ENCODE results near the gene TUBG2.
"Not testable (repeated sequence)": the region's sequence is repeated elsewhere in the genome, so short reads cannot be mapped to it uniquely, and the experiment has no call there.

TUBG2 gene

GRCh38 chr17:42627032-42627764, 31.9 kb upstream of the TUBG2 start:
- not testable (repeated sequence) for H3K36me3 ChIP-seq (ENCODE audit: control insufficient read depth, insufficient read depth, low read length); H3K9me3 ChIP-seq (ENCODE audit: control insufficient read depth, low read length); H3K4me3 ChIP-seq (ENCODE audit: extremely low read depth, insufficient read depth, low read length, poor library complexity, severe bottlenecking); H3K27ac ChIP-seq (ENCODE audit: low read depth, low read length, severe bottlenecking); H3K4me1 ChIP-seq (ENCODE audit: control insufficient read depth, insufficient read depth, low read length, poor library complexity, severe bottlenecking)
- 86 to 92% methylated on average over 3 to 4 of the region's 6 CpGs for WGBS, 2 experiments (ENCODE audit: insufficient coverage in 2 of 2)

- H3K4me1 ChIP-seq (ENCODE audit: control insufficient read depth, insufficient read depth, low read length, poor library complexity, severe bottlenecking) = no peaks in the 10 kb centered on the region
- H3K9me3 ChIP-seq (ENCODE audit: control insufficient read depth, low read length) = no peaks in the 10 kb centered on the region
- WGBS, 2 experiments (ENCODE audit: insufficient coverage in 2 of 2) = 95 to 100% methylated on average over 2 of the region's 3 CpGs
- H3K27ac ChIP-seq (ENCODE audit: low read depth, low read length, severe bottlenecking) = no peak overlapping the region
- no peaks in the 10 kb centered on the region for H3K36me3 ChIP-seq (ENCODE audit: control insufficient read depth, insufficient read depth, low read length)
- no peak overlapping the region for H3K4me3 ChIP-seq (ENCODE audit: extremely low read depth, insufficient read depth, low read length, poor library complexity, severe bottlenecking)
These were observed 29.6 kb upstream of the TUBG2 start for GRCh38 chr17:42629411-42630009.

- WGBS, 2 experiments (ENCODE audit: insufficient coverage in 2 of 2) = 84 to 90% methylated on average over 8 to 9 of the region's 9 CpGs
- H3K4me3 ChIP-seq (ENCODE audit: extremely low read depth, insufficient read depth, low read length, poor library complexity, severe bottlenecking) = no peak overlapping the region
- no peaks in the 10 kb centered on the region for H3K36me3 ChIP-seq (ENCODE audit: control insufficient read depth, insufficient read depth, low read length)
- H3K9me3 ChIP-seq (ENCODE audit: control insufficient read depth, low read length) = no peaks in the 10 kb centered on the region
- no peaks in the 10 kb centered on the region for H3K4me1 ChIP-seq (ENCODE audit: control insufficient read depth, insufficient read depth, low read length, poor library complexity, severe bottlenecking)
- H3K27ac ChIP-seq (ENCODE audit: low read depth, low read length, severe bottlenecking) = no peak overlapping the region
These were observed 26.1 kb upstream of the TUBG2 start for GRCh38 chr17:42632949-42633444.

- H3K27ac ChIP-seq (ENCODE audit: low read depth, low read length, severe bottlenecking) = no peak overlapping the region
- no peaks in the 10 kb centered on the region for H3K4me1 ChIP-seq (ENCODE audit: control insufficient read depth, insufficient read depth, low read length, poor library complexity, severe bottlenecking)
- H3K9me3 ChIP-seq (ENCODE audit: control insufficient read depth, low read length) = no peaks in the 10 kb centered on the region
- 83 to 87% methylated on average over 4 of the region's 7 CpGs for WGBS, 2 experiments (ENCODE audit: insufficient coverage in 2 of 2)
- no peaks in the 10 kb centered on the region for H3K36me3 ChIP-seq (ENCODE audit: control insufficient read depth, insufficient read depth, low read length)
- H3K4me3 ChIP-seq (ENCODE audit: extremely low read depth, insufficient read depth, low read length, poor library complexity, severe bottlenecking) = no peak overlapping the region
These were observed 19.5 kb upstream of the TUBG2 start for GRCh38 chr17:42639525-42640113.

- Histone ChIP-seq H3K4me3 (ENCODE audit: extremely low read depth, insufficient read depth, low read length, poor library complexity, severe bottlenecking) (no peak overlapping the region), H3K36me3 (ENCODE audit: control insufficient read depth, insufficient read depth, low read length) (no peaks in the 10 kb centered on the region), H3K9me3 (ENCODE audit: control insufficient read depth, low read length) (no peaks in the 10 kb centered on the region), H3K4me1 (ENCODE audit: control insufficient read depth, insufficient read depth, low read length, poor library complexity, severe bottlenecking) (no peaks in the 10 kb centered on the region), H3K27ac (ENCODE audit: low read depth, low read length, severe bottlenecking) (no peak overlapping the region)
- 96 to 100% methylated on average over 1 to 3 of the region's 4 CpGs for WGBS, 2 experiments (ENCODE audit: insufficient coverage in 2 of 2)
These were observed 19.0 kb upstream of the TUBG2 start for GRCh38 chr17:42640121-42640520.

- no peaks in the 10 kb centered on the region for H3K4me1 ChIP-seq (ENCODE audit: control insufficient read depth, insufficient read depth, low read length, poor library complexity, severe bottlenecking)
- no peaks in the 10 kb centered on the region for H3K9me3 ChIP-seq (ENCODE audit: control insufficient read depth, low read length)
- H3K4me3 ChIP-seq (ENCODE audit: extremely low read depth, insufficient read depth, low read length, poor library complexity, severe bottlenecking) = no peak overlapping the region
- H3K36me3 ChIP-seq (ENCODE audit: control insufficient read depth, insufficient read depth, low read length) = no peaks in the 10 kb centered on the region
- WGBS, 2 experiments (ENCODE audit: insufficient coverage in 2 of 2) = 40 to 71% methylated on average over 1 to 2 of the region's 2 CpGs
- H3K27ac ChIP-seq (ENCODE audit: low read depth, low read length, severe bottlenecking) = no peak overlapping the region
These were observed 16.7 kb upstream of the TUBG2 start for GRCh38 chr17:42642336-42642735.

- WGBS, 2 experiments (ENCODE audit: insufficient coverage in 2 of 2) = 91 to 96% methylated on average over 5 of the region's 5 CpGs
- no peaks in the 10 kb centered on the region for H3K4me1 ChIP-seq (ENCODE audit: control insufficient read depth, insufficient read depth, low read length, poor library complexity, severe bottlenecking)
- H3K4me3 ChIP-seq (ENCODE audit: extremely low read depth, insufficient read depth, low read length, poor library complexity, severe bottlenecking) = no peak overlapping the region
- H3K36me3 ChIP-seq (ENCODE audit: control insufficient read depth, insufficient read depth, low read length) = no peaks in the 10 kb centered on the region
- no peak overlapping the region for H3K27ac ChIP-seq (ENCODE audit: low read depth, low read length, severe bottlenecking)
- H3K9me3 ChIP-seq (ENCODE audit: control insufficient read depth, low read length) = no peaks in the 10 kb centered on the region
These were observed 11.3 kb upstream of the TUBG2 start for GRCh38 chr17:42647778-42648177.

GRCh38 chr17:42651392-42651791, 7.7 kb upstream of the TUBG2 start:
- WGBS, 2 experiments (ENCODE audit: insufficient coverage in 2 of 2) = no CpG with 5 or more reads among the region's 4 CpGs
- Histone ChIP-seq H3K36me3 (ENCODE audit: control insufficient read depth, insufficient read depth, low read length) (no peaks in the 10 kb centered on the region), H3K4me3 (ENCODE audit: extremely low read depth, insufficient read depth, low read length, poor library complexity, severe bottlenecking) (no peak overlapping the region), H3K9me3 (ENCODE audit: control insufficient read depth, low read length) (no peaks in the 10 kb centered on the region), H3K27ac (ENCODE audit: low read depth, low read length, severe bottlenecking) (no peak overlapping the region), H3K4me1 (ENCODE audit: control insufficient read depth, insufficient read depth, low read length, poor library complexity, severe bottlenecking) (peaks cover 8% of the 10 kb centered on the region)

- no peaks in the 10 kb centered on the region for H3K36me3 ChIP-seq (ENCODE audit: control insufficient read depth, insufficient read depth, low read length)
- peaks cover 8% of the 10 kb centered on the region for H3K4me1 ChIP-seq (ENCODE audit: control insufficient read depth, insufficient read depth, low read length, poor library complexity, severe bottlenecking)
- H3K9me3 ChIP-seq (ENCODE audit: control insufficient read depth, low read length) = peaks cover 4% of the 10 kb centered on the region
- WGBS, 2 experiments (ENCODE audit: insufficient coverage in 2 of 2) = 32 to 49% methylated on average over 31 of the region's 42 CpGs
- H3K4me3 ChIP-seq (ENCODE audit: extremely low read depth, insufficient read depth, low read length, poor library complexity, severe bottlenecking) = peak overlapping the region; percentile 8
- H3K27ac ChIP-seq (ENCODE audit: low read depth, low read length, severe bottlenecking) = peak overlapping the region; percentile 72
These were observed 5.6 kb upstream of the TUBG2 start for GRCh38 chr17:42653179-42654124.

- Histone ChIP-seq H3K4me3 (ENCODE audit: extremely low read depth, insufficient read depth, low read length, poor library complexity, severe bottlenecking) (no peak overlapping the region), H3K4me1 (ENCODE audit: control insufficient read depth, insufficient read depth, low read length, poor library complexity, severe bottlenecking) (peaks cover 8% of the 10 kb centered on the region), H3K27ac (ENCODE audit: low read depth, low read length, severe bottlenecking) (no peak overlapping the region), H3K36me3 (ENCODE audit: control insufficient read depth, insufficient read depth, low read length) (no peaks in the 10 kb centered on the region), H3K9me3 (ENCODE audit: control insufficient read depth, low read length) (peaks cover 5% of the 10 kb centered on the region)
- 80% methylated on average over 2 of the region's 2 CpGs for WGBS, 2 experiments (ENCODE audit: insufficient coverage in 2 of 2)
These were observed 3.6 kb upstream of the TUBG2 start for GRCh38 chr17:42655528-42655927.
